Stimulated activated CD8-positive, alpha-beta memory T cell treated with anti-CD3 and anti-CD28 coated beads, Interleukin-7, amount 100 ng/mL, for 24 hours (primary cell): ENCODE data around the gene RAB4A.
"Not testable (repeated sequence)": the region's sequence is repeated elsewhere in the genome, so short reads cannot be mapped to it uniquely, and the experiment has no call there.

Experiments
- DNase-seq: peaks from one replicate; pipeline ENCODE4 v3.0.0-alpha.2; 2020; ENCODE audit warnings: low read depth

The RAB4A gene

DNA sequence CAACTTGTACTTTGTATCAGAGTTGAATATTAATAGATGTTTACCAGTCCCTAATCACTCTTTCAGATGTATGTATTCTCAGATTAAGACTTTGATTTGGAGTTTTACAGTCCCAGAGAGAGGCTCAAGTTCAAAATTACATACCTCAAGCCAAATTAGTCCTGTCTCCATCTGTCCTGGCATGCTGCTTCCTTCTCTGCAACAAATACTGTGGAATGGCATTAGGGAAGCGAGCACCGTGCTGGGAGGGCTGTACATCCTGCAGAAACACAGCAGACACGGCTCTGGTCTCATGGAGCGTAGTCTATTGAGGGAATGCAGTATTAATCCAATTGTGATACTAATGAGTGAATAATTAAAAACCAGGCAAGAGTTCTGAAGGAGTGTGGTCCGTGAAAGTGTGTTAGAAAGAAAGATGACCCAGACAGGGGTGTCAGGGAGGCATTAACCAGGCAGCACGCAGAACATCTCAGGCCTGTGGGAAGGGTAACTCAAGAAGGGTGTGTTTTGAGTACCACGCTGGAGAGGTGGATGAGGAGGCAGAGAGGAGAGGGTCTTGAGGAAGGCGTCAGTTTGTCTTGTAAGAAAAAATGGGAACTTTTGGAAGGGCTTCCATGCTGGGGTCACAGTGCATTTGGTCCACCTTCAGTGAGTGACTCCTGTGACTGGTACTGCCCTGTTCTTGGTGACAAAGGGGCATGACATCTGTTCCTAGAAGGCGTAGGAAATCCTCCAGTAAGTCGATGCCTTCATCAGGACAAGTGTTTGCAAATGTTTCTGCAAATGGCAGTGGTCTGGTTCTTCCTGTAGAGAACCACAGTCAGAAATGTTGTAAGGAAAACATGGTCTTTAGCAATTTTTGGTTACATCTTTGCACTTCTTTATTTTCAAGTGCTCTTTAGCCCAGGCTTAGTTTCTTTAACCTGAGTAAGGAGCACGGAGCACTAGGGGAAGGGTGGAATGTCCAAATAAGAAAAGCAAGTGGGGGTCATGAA, 1.6 kb downstream of the RAB4A start:
- no peak for DNase-seq

DNA sequence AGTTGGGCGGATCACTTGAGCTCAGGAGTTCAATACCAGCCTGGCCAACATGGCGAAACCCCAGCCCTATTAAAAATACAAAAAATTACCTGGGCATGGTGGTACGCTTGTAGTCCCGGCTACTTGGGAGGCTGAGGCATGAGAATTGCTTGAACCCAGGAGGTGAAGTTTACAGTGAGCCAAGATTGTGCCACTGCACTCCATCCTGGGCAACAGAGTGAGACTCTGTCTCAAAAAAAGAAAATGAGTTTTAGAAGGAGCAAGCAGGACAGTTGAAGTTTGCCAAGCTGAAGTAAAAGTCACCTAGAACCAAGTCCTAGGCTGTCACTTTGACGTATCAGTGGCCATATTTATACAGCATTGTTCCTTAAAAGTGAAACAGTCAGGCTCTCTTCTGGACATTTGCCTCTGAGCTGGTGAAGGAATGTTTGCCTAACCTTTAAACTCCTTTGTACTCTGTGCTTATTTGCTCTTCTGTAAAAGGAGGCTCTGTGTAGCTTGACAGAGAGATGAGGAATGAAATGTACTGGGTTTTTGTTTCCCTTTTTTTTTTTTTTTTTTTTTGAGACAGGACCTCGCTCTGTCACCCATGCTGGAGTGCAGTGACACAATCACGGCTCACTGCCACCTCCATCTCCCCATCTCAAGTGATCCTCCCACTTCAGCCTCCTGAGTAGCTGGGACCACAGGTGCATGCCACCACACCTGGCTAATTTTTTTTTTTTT, 2.8 kb downstream of the RAB4A start:
- DNase-seq, result no peak

DNA sequence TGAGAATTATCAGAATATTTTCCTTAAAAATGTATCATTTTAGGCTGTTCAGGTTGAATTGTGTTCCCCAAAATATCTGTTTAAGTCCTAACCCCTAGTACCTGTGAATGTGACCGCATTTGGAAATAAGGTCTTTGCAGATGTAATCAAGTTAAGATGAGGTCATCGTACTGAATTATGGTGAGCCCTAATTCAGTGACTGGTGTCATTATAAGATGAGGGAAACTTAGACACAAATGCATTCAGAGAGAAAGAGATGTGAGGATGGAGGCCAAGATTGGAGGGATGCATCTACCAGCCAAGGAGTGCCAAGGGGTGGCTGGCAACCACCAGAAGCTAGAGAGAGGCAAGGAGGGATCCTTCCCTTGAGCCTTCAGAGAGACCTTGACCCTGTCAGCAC, 4.1 kb downstream of the RAB4A start:
- DNase-seq, result no peak

DNA sequence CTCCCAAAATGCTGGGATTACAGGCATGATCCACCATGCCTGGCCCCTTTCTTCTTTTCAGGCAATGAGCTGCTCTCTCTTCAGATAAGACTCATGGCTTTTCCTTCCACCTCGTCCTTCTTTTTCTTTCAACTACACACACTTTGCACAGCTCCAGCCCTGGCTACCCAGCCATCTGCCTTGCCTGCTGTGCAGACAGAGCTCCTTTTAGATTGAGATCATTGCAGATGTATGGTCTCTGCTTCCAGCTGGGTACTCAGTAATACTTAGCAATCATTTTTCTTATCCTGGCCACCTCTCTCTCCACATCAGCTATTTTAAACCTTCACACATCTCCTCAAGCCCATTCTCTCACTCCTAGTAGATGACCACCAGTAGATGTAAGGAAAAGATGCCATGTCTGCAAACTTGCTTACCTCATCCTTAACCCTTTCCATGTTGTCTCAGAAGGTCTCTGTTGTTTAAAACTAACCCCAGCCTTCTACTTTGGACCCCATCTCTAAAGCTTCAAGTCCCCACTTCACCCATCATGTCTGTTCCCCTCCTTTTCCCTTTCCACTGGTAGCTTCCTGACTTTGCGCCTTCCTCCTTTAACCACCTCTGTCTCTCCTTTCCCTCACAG, 7.3 kb downstream of the RAB4A start:
- DNase-seq, result no peak

DNA sequence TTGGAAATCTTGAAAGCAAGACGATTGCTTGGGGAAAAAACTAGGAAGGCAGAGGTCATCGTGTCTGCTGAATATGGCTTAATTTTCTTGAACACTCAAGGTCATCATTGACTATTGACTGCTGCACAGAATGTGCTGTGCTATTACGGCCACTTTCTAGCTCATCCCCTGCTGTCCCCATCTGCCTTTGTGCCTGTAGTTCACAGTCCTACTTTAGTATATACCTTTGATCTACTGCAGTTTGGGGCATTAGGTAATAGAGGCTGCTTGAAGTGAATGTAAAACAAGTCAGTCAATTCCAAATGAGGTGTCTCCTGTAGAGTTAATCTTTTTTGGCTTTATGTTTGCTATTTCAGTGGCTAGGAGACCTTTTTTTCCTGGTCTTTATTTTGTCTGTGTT, 8.3 kb downstream of the RAB4A start:
- DNase-seq, result no peak

DNA sequence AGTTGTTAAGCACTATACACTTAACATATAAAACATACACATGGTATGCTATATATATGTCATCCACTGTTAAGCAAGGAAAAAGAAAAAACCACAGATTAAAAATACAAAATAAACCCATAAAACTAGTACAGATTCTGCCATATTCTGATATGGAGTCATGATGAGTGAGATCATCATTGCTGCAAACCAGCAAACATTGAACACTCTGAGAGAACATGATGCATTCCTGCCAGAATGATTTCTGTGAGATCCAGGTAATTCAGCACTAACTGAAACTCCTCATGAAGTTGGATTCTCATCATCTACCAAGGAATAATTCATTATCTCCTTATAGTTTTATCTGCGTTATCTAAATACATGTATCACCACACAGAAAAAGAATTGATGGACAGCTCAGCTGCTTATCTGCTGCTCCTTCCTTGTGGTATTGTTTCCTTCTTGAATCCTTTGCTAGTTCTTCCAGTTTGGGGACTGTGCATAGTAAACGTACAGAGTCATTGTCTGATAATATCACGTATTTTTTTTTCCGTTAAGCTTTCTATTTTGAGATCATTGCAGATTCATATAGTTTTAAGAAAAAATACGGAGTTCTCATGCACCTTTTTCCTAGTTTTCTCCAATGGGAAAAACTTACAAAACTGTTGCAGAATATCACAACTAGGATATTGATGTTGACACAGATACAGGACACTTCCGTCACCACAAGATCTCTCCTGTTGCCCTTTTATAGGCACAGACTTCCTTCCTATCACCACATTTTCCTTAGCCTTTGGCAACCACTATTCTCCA, 9.3 kb downstream of the RAB4A start:
- DNase-seq, result no peak

DNA sequence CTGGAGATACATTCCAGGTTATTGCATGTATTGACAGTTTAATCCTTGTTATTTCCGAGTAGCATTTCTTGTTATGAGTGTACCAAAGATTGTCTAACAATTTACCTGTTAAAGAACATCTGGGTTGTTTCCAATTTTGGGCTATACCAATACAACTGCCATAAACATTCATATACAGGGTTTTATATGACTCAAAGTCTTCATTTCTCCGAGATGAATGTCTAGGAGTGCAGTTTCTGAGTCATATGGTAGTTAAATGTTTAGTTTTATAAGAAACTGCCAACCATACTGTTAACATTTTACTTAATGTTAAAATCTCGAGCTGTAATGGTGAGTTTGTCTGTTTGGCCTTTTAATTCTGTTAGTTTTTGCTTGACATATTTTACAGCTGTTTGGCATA, 10.0 kb downstream of the RAB4A start:
- DNase-seq, result no peak

DNA sequence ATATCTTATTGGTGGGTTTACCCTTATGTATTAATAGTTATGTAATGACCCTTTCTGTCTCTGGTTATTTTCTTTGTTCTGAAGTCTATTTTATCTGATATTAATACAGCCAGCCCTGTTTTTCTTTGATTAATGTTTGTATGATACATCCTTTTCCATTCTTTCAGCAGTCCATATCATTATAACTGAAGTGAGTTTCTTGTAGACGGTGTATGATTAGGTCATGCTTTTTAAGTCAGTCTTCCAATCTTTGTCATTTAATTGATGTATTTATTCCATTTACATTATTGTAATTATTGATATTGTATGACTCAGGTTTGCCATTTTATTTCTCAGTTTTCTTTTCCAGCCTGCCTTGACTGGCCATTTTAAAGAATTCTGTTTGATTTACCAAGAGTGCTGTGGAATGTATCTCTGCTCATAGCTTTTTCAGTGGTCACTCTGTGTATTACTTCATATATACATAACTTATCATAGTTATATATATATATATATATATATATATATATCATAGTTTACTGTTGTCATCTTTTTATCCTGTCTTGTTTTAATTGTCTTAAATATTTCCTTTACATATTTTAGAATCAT, 10.5 kb downstream of the RAB4A start:
- DNase-seq, result no peak

DNA sequence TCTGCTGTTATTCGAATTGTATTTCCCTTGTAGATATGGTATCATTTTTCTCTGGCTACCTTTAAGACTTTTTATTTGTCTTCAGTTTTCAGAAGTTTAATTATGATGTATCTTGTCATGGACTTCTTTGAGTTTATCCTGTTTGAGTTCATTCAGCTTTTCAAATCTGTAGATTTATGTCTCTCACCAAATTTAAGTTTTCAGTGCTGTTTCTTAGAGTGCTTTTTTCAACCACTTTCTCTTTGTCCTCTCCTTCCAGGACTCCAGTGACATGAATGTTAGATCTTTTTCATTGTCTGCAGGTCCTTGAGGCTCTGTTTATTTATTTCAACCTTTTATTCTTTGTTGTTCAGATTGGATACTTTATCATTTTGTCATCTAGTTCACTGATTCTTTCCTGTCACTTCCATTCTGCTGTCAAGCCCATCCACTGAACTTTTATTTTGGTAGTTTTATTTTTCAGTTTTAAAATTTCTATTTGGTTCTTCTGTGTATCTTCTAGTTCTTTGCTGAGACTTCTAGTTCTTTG, 11.4 kb downstream of the RAB4A start:
- DNase-seq, result no peak

DNA sequence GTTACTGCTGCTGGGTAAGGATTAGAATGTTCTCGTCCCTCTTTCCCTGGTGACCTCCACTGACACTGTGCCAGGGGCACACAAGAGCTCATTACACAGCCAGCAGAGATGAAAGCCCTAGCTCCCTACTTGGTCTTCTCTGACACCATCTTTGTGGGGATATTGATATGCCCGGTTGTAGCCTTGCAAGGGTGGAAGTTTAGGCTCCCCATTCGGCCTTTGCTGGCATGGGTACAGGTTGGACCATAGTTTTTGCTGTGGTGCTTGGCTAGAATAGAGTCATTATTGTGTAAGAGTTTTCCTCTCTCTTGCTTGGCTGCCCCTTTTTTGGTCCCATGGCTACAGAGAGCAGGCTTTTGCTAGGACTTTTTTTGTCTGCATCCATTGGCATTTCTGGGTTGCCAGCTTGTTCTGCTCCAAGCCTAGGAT, 12.3 kb downstream of the RAB4A start:
- DNase-seq, result no peak

DNA sequence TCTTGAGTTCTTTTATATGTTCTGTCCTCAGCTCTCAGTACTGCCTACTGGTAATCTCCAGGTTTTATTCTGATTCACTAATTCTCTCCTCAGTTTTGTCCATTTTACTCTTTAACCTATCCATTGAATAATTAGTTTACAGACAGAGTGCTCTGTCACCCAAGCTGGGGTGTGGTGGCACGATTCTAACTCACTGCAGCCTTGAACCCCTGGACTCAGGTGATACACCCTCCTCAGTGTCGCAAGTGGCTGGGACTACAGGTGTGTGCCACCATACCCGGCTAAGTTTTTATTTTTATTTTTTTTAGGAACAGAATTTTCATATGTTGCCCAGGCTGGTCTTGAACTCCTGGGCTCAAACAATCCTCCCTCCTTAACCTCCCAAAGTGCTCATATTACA, 14.0 kb downstream of the RAB4A start:
- no peak for DNase-seq

DNA sequence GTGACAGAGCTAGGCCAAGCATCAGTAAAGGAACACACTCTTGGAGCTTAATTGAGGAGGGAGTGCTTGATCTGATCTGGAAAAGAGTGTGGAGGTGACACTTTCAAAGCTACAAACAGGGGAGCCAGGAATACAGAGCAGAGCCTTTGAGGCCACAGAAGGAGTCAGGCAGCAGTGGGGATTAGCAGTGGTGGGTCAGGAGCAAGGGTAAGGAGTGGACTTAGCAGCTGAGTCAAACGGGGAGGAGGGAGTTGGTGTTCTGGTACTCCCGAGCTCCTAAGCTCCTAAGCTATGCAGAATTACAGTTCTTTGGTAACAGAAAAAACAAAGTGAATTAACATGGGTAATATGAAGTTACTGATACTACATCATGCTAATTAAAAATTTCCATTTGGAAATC, 14.5 kb downstream of the RAB4A start:
- DNase-seq, result no peak

DNA sequence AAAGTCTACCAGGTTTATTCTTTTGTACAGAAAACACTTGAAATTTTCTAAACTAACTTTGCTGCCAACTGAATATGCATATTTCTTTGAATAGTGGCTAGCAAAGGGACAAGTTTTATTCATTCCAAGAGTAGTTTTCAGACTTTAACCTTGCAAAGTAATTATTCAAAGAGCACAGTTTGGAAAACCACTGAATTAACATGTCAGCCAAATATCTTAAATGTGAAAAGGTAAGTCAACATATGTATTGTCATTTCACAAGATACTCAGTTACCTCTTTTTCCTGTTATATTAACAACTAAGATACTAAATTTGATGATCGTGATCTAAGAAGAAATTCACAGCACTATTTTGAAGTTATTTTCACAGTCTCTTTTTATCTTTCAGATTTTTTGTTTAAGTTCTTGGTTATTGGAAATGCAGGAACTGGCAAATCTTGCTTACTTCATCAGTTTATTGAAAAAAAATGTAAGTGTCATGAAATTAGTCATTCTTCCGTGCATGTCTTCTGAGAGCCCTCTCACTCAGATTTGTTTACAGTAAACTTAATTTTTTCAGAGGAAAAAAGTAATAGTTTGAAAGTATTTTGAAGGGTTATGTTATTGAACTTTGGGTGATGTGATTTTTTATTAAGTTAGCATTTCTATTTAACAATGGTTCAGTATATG, 15.3 kb downstream of the RAB4A start:
- no peak for DNase-seq

DNA sequence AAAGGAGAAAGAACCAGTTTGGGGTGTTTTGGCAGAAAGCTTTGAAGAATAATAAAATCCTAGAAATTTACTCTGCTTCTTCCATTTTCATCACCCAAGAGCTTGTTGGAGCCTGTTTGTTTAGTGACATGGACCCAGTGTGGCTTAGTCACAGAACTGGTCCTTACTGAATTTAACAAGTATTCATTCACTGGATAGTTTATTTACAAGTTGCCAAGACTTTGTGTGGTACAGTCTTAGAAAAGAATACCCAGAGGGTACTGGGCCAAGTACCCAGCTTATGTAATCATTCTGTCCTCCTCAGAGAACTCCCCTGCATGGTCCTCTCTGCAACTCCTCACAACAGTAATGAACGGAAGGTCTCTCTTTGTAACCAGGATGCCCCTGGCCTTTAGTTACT, 16.4 kb downstream of the RAB4A start:
- DNase-seq, result no peak

DNA sequence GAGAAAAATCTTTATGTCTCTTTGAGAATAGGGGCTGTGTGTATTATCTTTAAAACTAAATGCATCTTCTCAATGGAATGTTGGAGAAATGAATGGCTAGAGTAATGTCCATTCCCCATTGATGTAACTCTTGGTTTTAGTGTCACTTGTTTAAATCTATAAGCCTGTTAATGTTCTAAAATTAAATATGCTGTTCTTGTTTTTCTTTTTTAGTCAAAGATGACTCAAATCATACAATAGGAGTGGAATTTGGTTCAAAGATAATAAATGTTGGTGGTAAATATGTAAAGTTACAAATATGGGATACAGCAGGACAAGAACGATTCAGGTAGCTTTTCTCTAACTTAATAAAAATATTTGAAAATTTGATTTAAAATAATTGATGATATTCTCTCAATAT, 17.6 kb downstream of the RAB4A start:
- no peak for DNase-seq

DNA sequence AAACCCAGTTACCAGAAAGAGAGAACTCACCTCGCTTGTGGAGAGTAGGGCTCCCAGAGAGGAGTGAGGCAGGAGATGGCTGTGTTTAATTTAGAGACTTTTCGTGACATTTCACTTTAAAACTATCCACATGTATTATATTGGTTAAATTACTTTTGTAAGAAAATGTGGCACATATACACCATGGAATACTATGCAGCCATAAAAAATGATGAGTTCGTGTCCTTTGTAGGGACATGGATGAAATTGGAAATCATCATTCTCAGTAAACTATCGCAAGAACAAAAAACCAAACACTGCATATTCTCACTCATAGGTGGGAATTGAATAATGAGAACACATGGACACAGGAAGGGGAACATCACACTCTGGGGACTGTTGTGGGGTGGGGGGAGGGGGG, 20.8 kb downstream of the RAB4A start:
- not testable (repeated sequence) for DNase-seq

DNA sequence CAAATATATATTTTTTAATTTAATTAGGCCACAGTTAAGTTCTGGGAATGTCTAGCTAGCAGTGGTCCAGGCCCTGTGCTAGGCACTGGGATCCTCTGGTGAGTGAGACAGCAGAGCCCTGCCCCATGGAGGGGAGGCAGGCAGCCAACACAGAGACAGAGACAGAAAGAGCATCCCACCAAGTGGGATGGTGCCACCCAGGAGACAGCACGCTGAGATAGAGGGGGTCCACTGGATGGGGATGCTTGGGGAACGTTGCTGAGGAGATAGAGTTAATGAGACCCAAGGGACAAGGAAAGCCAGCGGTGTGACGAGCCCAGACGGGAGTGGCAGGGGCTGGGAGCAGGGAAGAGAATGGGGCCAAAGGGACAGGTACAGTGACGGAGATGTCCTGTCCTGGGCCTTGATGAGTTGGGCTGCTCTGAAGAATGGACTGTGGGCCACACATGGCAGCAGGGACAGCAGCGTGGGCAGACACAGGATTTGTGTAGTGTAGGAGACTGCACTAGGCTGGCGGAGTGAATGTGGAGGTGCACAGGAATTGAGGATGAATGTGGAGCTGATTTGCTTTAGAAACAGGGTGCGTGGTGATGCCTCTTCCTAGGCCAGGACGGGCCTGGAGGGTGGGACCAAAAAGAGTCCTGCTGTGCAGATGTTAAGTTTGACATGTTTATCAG, 22.8 kb downstream of the RAB4A start:
- DNase-seq, result no peak

DNA sequence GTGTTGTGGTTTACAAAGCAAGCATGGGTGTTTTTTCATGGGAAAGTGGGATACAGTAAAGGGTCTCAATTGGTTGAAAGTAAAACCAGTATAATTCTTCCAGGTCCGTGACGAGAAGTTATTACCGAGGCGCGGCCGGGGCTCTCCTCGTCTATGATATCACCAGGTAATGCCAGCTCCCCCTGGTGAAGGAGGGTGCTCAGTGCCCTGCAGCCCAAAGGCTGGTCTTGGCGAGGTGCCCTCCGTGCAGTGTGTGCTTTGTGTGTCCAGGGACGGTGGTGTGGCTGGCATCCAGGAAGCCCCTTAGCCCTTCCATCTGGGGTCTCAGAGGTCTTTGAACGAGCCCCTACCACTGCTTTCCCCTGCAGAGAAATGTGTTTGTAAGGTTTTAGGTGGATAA, 24.8 kb downstream of the RAB4A start:
- DNase-seq, result no peak

DNA sequence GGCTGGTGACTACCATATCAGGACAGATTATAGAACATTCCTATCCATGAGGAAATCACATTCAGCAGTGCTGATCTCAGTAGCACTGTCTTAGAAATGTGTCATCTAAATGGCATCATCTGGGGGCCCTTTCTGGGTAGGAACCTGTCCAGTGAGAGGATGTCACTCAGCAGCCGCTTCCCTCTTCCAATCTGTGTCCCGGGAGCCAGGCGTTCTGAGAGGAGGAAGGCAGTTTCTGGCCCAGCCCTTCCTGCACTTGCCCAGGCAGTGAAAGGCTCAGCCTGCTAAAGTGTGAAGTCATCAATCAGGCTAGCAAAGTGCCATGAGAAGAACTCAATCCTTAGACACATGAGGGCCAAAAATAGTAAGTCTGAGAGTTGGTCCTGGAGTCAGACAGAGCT, 25.6 kb downstream of the RAB4A start:
- DNase-seq, result no peak

DNA sequence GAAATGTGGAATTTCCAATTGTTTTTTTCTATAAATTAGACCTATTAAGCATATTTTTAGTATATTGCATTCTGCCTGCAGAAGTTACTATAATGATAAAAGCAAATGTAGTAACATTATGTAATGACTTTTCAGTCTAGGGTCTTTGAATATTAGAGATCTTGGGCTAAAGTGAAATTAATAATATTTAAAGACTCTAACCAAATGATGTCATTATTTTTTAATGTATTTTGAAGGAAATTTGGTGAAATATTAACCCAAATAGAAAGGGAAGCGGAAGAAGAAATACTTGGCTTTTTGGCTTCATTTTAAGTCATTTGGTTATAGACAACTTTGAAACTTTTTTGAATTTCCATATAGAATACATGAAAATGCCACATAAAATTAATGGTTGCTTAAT, 26.8 kb downstream of the RAB4A start:
- no peak for DNase-seq
